Activated T-helper 9 cell treated with anti-CD3 and anti-CD28 coated beads, Interleukin-2, amount 50 U/mL, for 16 hours (primary cell): ENCODE results near the gene TSPAN15.

Experiments
- DNase-seq: peaks from one replicate; pipeline ENCODE4 v3.0.0-alpha.2; 2020; ENCODE audit warnings: low read depth

The TSPAN15 gene

GRCh38 chr10:69466158-69466490 lies 14.9 kb downstream of the TSPAN15 start:
- no peak for DNase-seq

GRCh38 chr10:69466689-69467088 lies 15.4 kb downstream of the TSPAN15 start:
- no peak for DNase-seq

- no peak for DNase-seq
Measured at GRCh38 chr10:69467928-69468750, 16.9 kb downstream of the TSPAN15 start.

- no peak for DNase-seq
Measured at GRCh38 chr10:69468751-69469089, 17.5 kb downstream of the TSPAN15 start.

GRCh38 chr10:69469976-69470375 lies 18.7 kb downstream of the TSPAN15 start:
- no peak for DNase-seq

- no peak for DNase-seq
Measured at GRCh38 chr10:69470463-69471384, 19.5 kb downstream of the TSPAN15 start.

- DNase-seq: no peak
Measured at GRCh38 chr10:69472142-69472541, 20.9 kb downstream of the TSPAN15 start.

GRCh38 chr10:69472544-69472943 lies 21.3 kb downstream of the TSPAN15 start:
- DNase-seq: no peak

- DNase-seq: no peak
Measured at GRCh38 chr10:69473304-69473990, 22.2 kb downstream of the TSPAN15 start.

- no peak for DNase-seq
Measured at GRCh38 chr10:69474742-69475432, 23.6 kb downstream of the TSPAN15 start.

GRCh38 chr10:69475433-69475830 lies 24.2 kb downstream of the TSPAN15 start:
- no peak for DNase-seq

GRCh38 chr10:69477968-69478597 lies 26.8 kb downstream of the TSPAN15 start:
- DNase-seq: no peak

GRCh38 chr10:69479240-69480067 lies 28.2 kb downstream of the TSPAN15 start:
- no peak for DNase-seq

- no peak for DNase-seq
Measured at GRCh38 chr10:69480068-69480412, 28.8 kb downstream of the TSPAN15 start.

GRCh38 chr10:69481305-69481704 lies 30.0 kb downstream of the TSPAN15 start:
- no peak for DNase-seq

- DNase-seq: no peak
Measured at GRCh38 chr10:69481811-69482524, 30.7 kb downstream of the TSPAN15 start.

GRCh38 chr10:69483963-69484362 lies 32.7 kb downstream of the TSPAN15 start:
- DNase-seq: no peak

GRCh38 chr10:69484736-69485135 lies 33.5 kb downstream of the TSPAN15 start:
- DNase-seq: no peak

GRCh38 chr10:69486922-69487730 lies 35.9 kb downstream of the TSPAN15 start:
- DNase-seq: no peak
